Measurements from ENCODE around the gene WNT5A.

- no peak for TF ChIP-seq EZH2 (IDR thresholded peaks at IDR 0.05; ENCODE audit: borderline replicate concordance, insufficient read depth, low read depth, low read length, poor library complexity, severe bottlenecking)
- TF ChIP-seq CTCF (IDR thresholded peaks at IDR 0.05) = peak; percentile 27
Measured at GRCh38 chr3:55434789-55435188, 52.3 kb downstream of the WNT5A start.
